ENCODE results near the gene CDKN1A.
A peak's percentile ranks its signal among the peaks of the same experiment; 100 is the strongest.

The CDKN1A gene

GRCh38 chr6:36676141-36677058, 2.1 kb upstream of the CDKN1A start (continued):
- TF ChIP-seq ZBTB49 (tag by site-specific recombination; IDR thresholded peaks at IDR 0.05; ENCODE audit: low read depth): no peak
- no peak for TF ChIP-seq GLI2 (tag by site-specific recombination; IDR thresholded peaks at IDR 0.05; ENCODE audit: borderline replicate concordance, low read depth)
- no peak for TF ChIP-seq ZBTB26 (tag by site-specific recombination; optimal IDR thresholded peaks at IDR 0.05)
- no peak for TF ChIP-seq PRDM2 (tag by site-specific recombination; IDR thresholded peaks at IDR 0.05; ENCODE audit: borderline replicate concordance)
- TF ChIP-seq WT1 (tag by site-specific recombination; IDR thresholded peaks at IDR 0.05): no peak
- TF ChIP-seq REPIN1 (tag by site-specific recombination; IDR thresholded peaks at IDR 0.05; ENCODE audit: low read depth): no peak
- no peak for TF ChIP-seq ZNF530 (tag by site-specific recombination; IDR thresholded peaks at IDR 0.05; ENCODE audit: low read depth)
- no peak for TF ChIP-seq ZNF175 (tag by site-specific recombination; IDR thresholded peaks at IDR 0.05)
- TF ChIP-seq ZNF777 (tag by site-specific recombination; IDR thresholded peaks at IDR 0.05; ENCODE audit: borderline replicate concordance): no peak
- TF ChIP-seq ZNF248 (tag by site-specific recombination; IDR thresholded peaks at IDR 0.05): no peak
- no peak for TF ChIP-seq ZNF514 (tag by site-specific recombination; IDR thresholded peaks at IDR 0.05)
- TF ChIP-seq ZNF704 (tag by site-specific recombination; IDR thresholded peaks at IDR 0.05): no peak
- TF ChIP-seq ZNF366 (tag by site-specific recombination; conservative IDR thresholded peaks at IDR 0.05): peak; percentile 86
- peak; percentile 55; the same call in 1 of the 2 replicates for TF ChIP-seq ZNF223 (tag by site-specific recombination; IDR thresholded peaks at IDR 0.05)
- TF ChIP-seq GLIS1 (tag by site-specific recombination; IDR thresholded peaks at IDR 0.05): no peak
- TF ChIP-seq ZNF114 (tag by site-specific recombination; IDR thresholded peaks at IDR 0.05): no peak
- no peak for TF ChIP-seq CTCF (tag by site-specific recombination; IDR thresholded peaks at IDR 0.05)
- no peak for TF ChIP-seq ZNF239 (tag by site-specific recombination; IDR thresholded peaks at IDR 0.05)
- TF ChIP-seq ZNF266 (tag by site-specific recombination; IDR thresholded peaks at IDR 0.05; ENCODE audit: low read depth): no peak
- TF ChIP-seq ZBTB1 (tag by site-specific recombination; IDR thresholded peaks at IDR 0.05): no peak
- TF ChIP-seq EGR2 (tag by site-specific recombination; IDR thresholded peaks at IDR 0.05; ENCODE audit: low read depth): no peak
- TF ChIP-seq ZNF274 (IDR thresholded peaks at IDR 0.05; ENCODE audit: low read length): no peak
- no peak for TF ChIP-seq ZNF274 (tag by site-specific recombination; IDR thresholded peaks at IDR 0.05; ENCODE audit: borderline replicate concordance)
- TF ChIP-seq ZNF707 (tag by site-specific recombination; IDR thresholded peaks at IDR 0.05): no peak
- TF ChIP-seq HIC1 (tag by site-specific recombination; IDR thresholded peaks at IDR 0.05): no peak
